Osteocyte (in vitro differentiated cells): ENCODE results near the gene DERL3. TPM values are rescaled to one million over a fixed set of nuclear protein-coding genes. Genes with fewer than 3 reads are reported as not detected.

Experiments used
- DNase-seq: peaks from one replicate; pipeline ENCODE4 v3.0.0; 2021; ENCODE audit warnings: mixed read lengths; ENCODE audit not compliant: unreplicated experiment; ENCODE audit errors: extremely low spot score
- H3K27ac Mint-ChIP-seq: one replicate; pipeline ENCODE4 v1.8.0; 2021; ENCODE audit warnings: mild to moderate bottlenecking, mixed read lengths; ENCODE audit not compliant: unreplicated experiment
- H3K27me3 Mint-ChIP-seq: one replicate; pipeline ENCODE4 v1.8.0; 2021; ENCODE audit warnings: mixed read lengths; ENCODE audit not compliant: unreplicated experiment
- H3K36me3 Mint-ChIP-seq: one replicate; pipeline ENCODE4 v1.8.0; 2021; ENCODE audit warnings: mixed read lengths; ENCODE audit not compliant: unreplicated experiment
- H3K4me1 Mint-ChIP-seq: one replicate; pipeline ENCODE4 v1.8.0; 2021; ENCODE audit warnings: mixed read lengths; ENCODE audit not compliant: unreplicated experiment
- H3K4me3 Mint-ChIP-seq: one replicate; pipeline ENCODE4 v1.8.0; 2021; ENCODE audit warnings: mild to moderate bottlenecking, moderate library complexity, mixed read lengths; ENCODE audit not compliant: unreplicated experiment
- H3K9me3 Mint-ChIP-seq: one replicate; pipeline ENCODE4 v1.8.0; 2021; ENCODE audit warnings: mixed read lengths; ENCODE audit not compliant: unreplicated experiment
- CTCF ChIP-seq: fragments of 200-600 bp; sonication (generic); IDR thresholded peaks from 2 replicates; pipeline ENCODE4 v1.5.0; 2021; ENCODE audit warnings: antibody characterized with exemption, mild to moderate bottlenecking, moderate library complexity
- total RNA-seq: library from RNA; stranded (reverse); gene quantifications from 2 replicates; pipeline ENCODE4 v1.2.1, GENCODE V29; 2021

The DERL3 gene
- total RNA-seq, 1 donor from 2014 or later: 0.56 TPM

- DNase-seq: no peak
- no peak for TF ChIP-seq CTCF
- Mint-ChIP-seq H3K27ac (peak overlapping the region; percentile 20), H3K4me1 (peaks cover 27% of the 10 kb centered on the region), H3K36me3 (peaks cover 2% of the 10 kb centered on the region), H3K4me3 (no peak overlapping the region), H3K9me3 (no peaks in the 10 kb centered on the region), H3K27me3 (no peaks in the 10 kb centered on the region)
Measured at GRCh38 chr22:23841292-23841691, 2.5 kb upstream of the DERL3 start.

- TF ChIP-seq CTCF: no peak
- DNase-seq: no peak
- peaks cover 7% of the 10 kb centered on the region for H3K36me3 Mint-ChIP-seq
- no peak overlapping the region for H3K4me3 Mint-ChIP-seq
- no peaks in the 10 kb centered on the region for H3K27me3 Mint-ChIP-seq
- H3K27ac Mint-ChIP-seq: no peak overlapping the region
- H3K9me3 Mint-ChIP-seq: no peaks in the 10 kb centered on the region
- peaks cover 27% of the 10 kb centered on the region for H3K4me1 Mint-ChIP-seq
Measured at GRCh38 chr22:23840026-23840425, 1.2 kb upstream of the DERL3 start.

- H3K27ac Mint-ChIP-seq: peak overlapping the region; percentile 63
- peaks cover 7% of the 10 kb centered on the region for H3K36me3 Mint-ChIP-seq
- H3K27me3 Mint-ChIP-seq: no peaks in the 10 kb centered on the region
- no peaks in the 10 kb centered on the region for H3K9me3 Mint-ChIP-seq
- no peak for TF ChIP-seq CTCF
- no peak for DNase-seq
- H3K4me3 Mint-ChIP-seq: peak overlapping the region; percentile 74
- peaks cover 20% of the 10 kb centered on the region for H3K4me1 Mint-ChIP-seq
Measured at GRCh38 chr22:23837911-23838680, 710 bp downstream of the DERL3 start.

GRCh38 chr22:23837496-23837859 lies 1.3 kb downstream of the DERL3 start:
- DNase-seq: no peak
- TF ChIP-seq CTCF: no peak
- Mint-ChIP-seq H3K27ac (no peak overlapping the region), H3K27me3 (no peaks in the 10 kb centered on the region), H3K36me3 (peaks cover 7% of the 10 kb centered on the region), H3K9me3 (no peaks in the 10 kb centered on the region), H3K4me1 (peaks cover 20% of the 10 kb centered on the region), H3K4me3 (no peak overlapping the region)

- Mint-ChIP-seq H3K27ac (no peak overlapping the region), H3K4me1 (peaks cover 20% of the 10 kb centered on the region), H3K4me3 (no peak overlapping the region), H3K27me3 (no peaks in the 10 kb centered on the region), H3K36me3 (peaks cover 7% of the 10 kb centered on the region), H3K9me3 (no peaks in the 10 kb centered on the region)
- no peak for DNase-seq
- no peak for TF ChIP-seq CTCF
Measured at GRCh38 chr22:23836692-23837495, 1.9 kb downstream of the DERL3 start.
